CD8-positive, alpha-beta memory T cell (primary cell): ENCODE measurements around the gene SLC38A8. TPM values are rescaled to one million over a fixed set of nuclear protein-coding genes. Genes with fewer than 3 reads are reported as not detected.
A peak's percentile ranks its signal among the peaks of the same experiment; 100 is the strongest.

Experiments used
- CTCF ChIA-PET: fragments of 350-600 bp; sonication (Branson Sonifier 250); formaldehyde crosslinking; loops from one replicate; lab custom pipeline; 2021; ENCODE audit warnings: antibody characterized with exemption; lab: Charles Lee
- POLR2A ChIA-PET: fragments of 350-600 bp; sonication (Branson Sonifier 250); formaldehyde crosslinking; loops from one replicate; lab custom pipeline; 2021; ENCODE audit warnings: antibody characterized with exemption; lab: Charles Lee
- DNase-seq, 5 donors: peaks; one replicate each; pipeline versions ENCODE4 v3.0.0 to v3.0.0-alpha.2; 2020 to 2022; ENCODE audit warnings: mixed read lengths in 1 of 5
- H3K27ac ChIP-seq: one replicate; pipeline ENCODE4 v1.7.0; 2013; ENCODE audit warnings: low read depth, mild to moderate bottlenecking, low read length, moderate library complexity
- H3K27me3 ChIP-seq: 2 replicates; pipeline ENCODE4 v1.7.0; 2013; ENCODE audit warnings: low read length, mild to moderate bottlenecking; ENCODE audit not compliant: insufficient read depth, poor library complexity, severe bottlenecking
- H3K36me3 ChIP-seq: 2 replicates; pipeline ENCODE4 v1.7.0; 2013; ENCODE audit warnings: mild to moderate bottlenecking, low read length, moderate library complexity; ENCODE audit not compliant: insufficient read depth
- H3K4me1 ChIP-seq: 2 replicates; pipeline ENCODE4 v1.7.0; 2013; ENCODE audit warnings: mild to moderate bottlenecking, low read length, moderate library complexity; ENCODE audit not compliant: insufficient read depth
- H3K4me3 ChIP-seq: 2 replicates; pipeline ENCODE4 v1.7.0; 2013; ENCODE audit warnings: mild to moderate bottlenecking, low read length
- H3K9me3 ChIP-seq: 2 replicates; pipeline ENCODE4 v1.7.0; 2013; ENCODE audit warnings: mild to moderate bottlenecking, low read length
- H3K27ac Mint-ChIP-seq, 8 donors: one replicate each; pipeline ENCODE4 v1.8.0; 2020 to 2021; ENCODE audit warnings: mixed read lengths in 8 of 8, mild to moderate bottlenecking in 6 of 8, inconsistent platforms in 3 of 8, moderate library complexity in 3 of 8
- H3K27me3 Mint-ChIP-seq, 2 donors: one replicate each; pipeline ENCODE4 v1.8.0; 2020 to 2021; ENCODE audit warnings: mixed read lengths in 2 of 2, mild to moderate bottlenecking in 1 of 2, moderate library complexity in 1 of 2
- H3K36me3 Mint-ChIP-seq, 3 donors: one replicate each; pipeline ENCODE4 v1.8.0; 2020 to 2021; ENCODE audit warnings: mixed read lengths in 3 of 3, inconsistent platforms in 1 of 3, mild to moderate bottlenecking in 1 of 3
- H3K4me1 Mint-ChIP-seq, 3 donors: one replicate each; pipeline ENCODE4 v1.8.0; 2020 to 2021; ENCODE audit warnings: mixed read lengths in 3 of 3, inconsistent platforms in 1 of 3, mild to moderate bottlenecking in 1 of 3
- H3K4me3 Mint-ChIP-seq, 7 donors: one replicate each; pipeline ENCODE4 v1.8.0; 2020 to 2021; ENCODE audit warnings: mixed read lengths in 7 of 7, mild to moderate bottlenecking in 6 of 7, moderate library complexity in 4 of 7, inconsistent platforms in 2 of 7
- H3K9me3 Mint-ChIP-seq, 5 donors: one replicate each; pipeline ENCODE4 v1.8.0; 2020 to 2022; ENCODE audit warnings: mixed read lengths in 5 of 5, mild to moderate bottlenecking in 3 of 5, moderate library complexity in 2 of 5, inconsistent platforms in 1 of 5
- polyA plus RNA-seq: library from polyadenylated mRNA; unstranded; fragments of 300-500 nt; fragmentation: Illumina TruSeq; gene quantifications from one replicate; pipeline ENCODE4 v1.2.3, GENCODE V29; 2021
- total RNA-seq, 2 experiments: library from RNA; stranded (reverse); gene quantifications; one replicate each; pipeline ENCODE4 v1.2.3, GENCODE V29; 2021

Gene SLC38A8
- total and polyA plus RNA-seq, 3 experiments from 2014 or later, result not detected

DNA sequence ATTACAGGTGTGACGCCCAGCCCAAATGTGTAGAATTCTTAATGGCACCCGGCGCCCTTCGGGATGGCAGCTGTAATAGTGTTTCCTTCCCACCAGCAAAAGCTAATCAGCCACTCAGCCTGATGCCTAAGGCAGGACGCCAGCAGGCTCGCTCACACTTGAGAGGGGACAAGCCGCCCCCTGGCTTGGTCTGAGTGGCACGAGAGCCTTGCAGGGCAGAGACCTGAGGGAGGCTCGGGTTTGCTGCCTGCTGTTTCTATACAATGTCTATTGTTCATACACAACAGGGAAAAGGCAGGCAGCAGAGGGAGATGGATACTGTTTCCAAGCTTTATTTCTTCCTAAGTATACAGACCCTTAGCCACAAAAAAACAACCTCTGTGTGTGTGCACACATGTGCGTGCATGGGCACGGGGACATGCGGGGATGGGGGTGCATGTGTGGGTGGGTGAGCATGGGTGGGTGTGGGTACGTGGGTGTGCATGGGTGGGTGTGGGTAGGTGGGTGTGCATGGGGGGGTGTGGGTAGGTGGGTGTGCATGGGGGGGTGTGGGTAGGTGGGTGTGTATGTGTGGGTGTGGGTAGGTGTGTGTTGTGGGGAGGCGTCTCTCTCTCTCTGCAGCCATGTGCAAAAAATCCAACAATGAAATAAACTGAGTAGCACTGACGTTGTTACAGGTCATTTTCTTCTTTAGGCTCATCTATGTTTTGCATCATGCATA, 10.0 kb downstream of the SLC38A8 start:
- no peak for DNase-seq
- Mint-ChIP-seq H3K27ac (no peak overlapping the region), H3K27me3 (peaks cover 7 to 30% of the 10 kb centered on the region in 2 donors), H3K4me1 (peaks cover 7 to 9% (median 7%) of the 10 kb centered on the region in 3 donors), H3K9me3 (peaks cover 0 to 4% (median 0%) of the 10 kb centered on the region in 5 donors), H3K4me3 (no peak overlapping the region), H3K36me3 (no peaks in the 10 kb centered on the region)
- no peaks in the 10 kb centered on the region for H3K27me3 ChIP-seq
- H3K4me1 ChIP-seq, result no peaks in the 10 kb centered on the region
- ChIA-PET POLR2A (no interaction called here), CTCF (no interaction called here)
- H3K4me3 ChIP-seq, result no peak overlapping the region
- H3K9me3 ChIP-seq, result no peaks in the 10 kb centered on the region
- H3K27ac ChIP-seq, result no peak overlapping the region
- no peaks in the 10 kb centered on the region for H3K36me3 ChIP-seq

DNA sequence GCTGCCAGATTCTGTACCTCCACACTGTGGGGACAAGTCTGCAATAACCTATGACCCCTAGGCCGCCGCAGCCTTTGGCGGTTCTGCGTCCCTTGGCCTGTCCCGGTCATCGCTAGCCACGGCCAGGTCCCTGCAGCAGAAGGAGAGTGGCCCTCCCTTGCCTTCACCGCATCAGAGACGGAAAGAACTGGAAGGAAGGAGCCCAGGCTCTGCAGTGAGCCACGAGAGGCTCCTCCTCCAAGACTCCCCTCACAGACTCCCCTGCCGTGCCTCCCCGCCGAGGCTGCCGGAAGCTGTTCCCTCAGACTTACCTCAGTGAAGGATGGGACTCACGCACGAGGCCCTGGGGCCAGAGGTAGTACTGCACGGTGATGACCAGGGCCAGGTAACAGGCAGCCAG, 11.0 kb downstream of the SLC38A8 start:
- peaks cover 7 to 9% (median 7%) of the 10 kb centered on the region in 3 donors for H3K4me1 Mint-ChIP-seq

GRCh38 chr16:84029297-84030047, 13.1 kb downstream of the SLC38A8 start:
- Histone ChIP-seq H3K36me3 (no peaks in the 10 kb centered on the region), H3K4me1 (no peaks in the 10 kb centered on the region), H3K27ac (no peak overlapping the region), H3K27me3 (no peaks in the 10 kb centered on the region), H3K9me3 (no peaks in the 10 kb centered on the region), H3K4me3 (no peak overlapping the region)
- peaks cover 6 to 38% of the 10 kb centered on the region in 2 donors for H3K27me3 Mint-ChIP-seq
- peaks cover 7 to 9% (median 7%) of the 10 kb centered on the region in 3 donors for H3K4me1 Mint-ChIP-seq
- ChIA-PET CTCF (no interaction called here), POLR2A (no interaction called here)
- H3K27ac Mint-ChIP-seq, result no peak overlapping the region
- no peak overlapping the region for H3K4me3 Mint-ChIP-seq
- no peaks in the 10 kb centered on the region for H3K36me3 Mint-ChIP-seq
- DNase-seq, result no peak
- H3K9me3 Mint-ChIP-seq, result peaks cover 0 to 2% (median 0%) of the 10 kb centered on the region in 5 donors

More for the DNA sequence above, 11.0 kb downstream of the SLC38A8 start:
- H3K9me3 Mint-ChIP-seq, result peaks cover 0 to 4% (median 0%) of the 10 kb centered on the region in 5 donors
- peaks cover 8 to 36% of the 10 kb centered on the region in 2 donors for H3K27me3 Mint-ChIP-seq
- no peaks in the 10 kb centered on the region for H3K36me3 Mint-ChIP-seq
- Histone ChIP-seq H3K9me3 (no peaks in the 10 kb centered on the region), H3K27me3 (no peaks in the 10 kb centered on the region), H3K27ac (no peak overlapping the region), H3K36me3 (no peaks in the 10 kb centered on the region), H3K4me1 (no peaks in the 10 kb centered on the region), H3K4me3 (no peak overlapping the region)
- H3K4me3 Mint-ChIP-seq, result no peak overlapping the region
- POLR2A ChIA-PET, result no interaction called here
- DNase-seq, result no peak
- CTCF ChIA-PET, result no interaction called here
- peak overlapping the region in 1 of 8 donors; percentile 52 for H3K27ac Mint-ChIP-seq

- Mint-ChIP-seq H3K27me3 (peaks cover 9 to 48% of the 10 kb centered on the region in 2 donors), H3K4me1 (peaks cover 7 to 9% (median 7%) of the 10 kb centered on the region in 3 donors), H3K36me3 (no peaks in the 10 kb centered on the region), H3K4me3 (no peak overlapping the region), H3K27ac (no peak overlapping the region), H3K9me3 (peaks cover 0 to 2% (median 0%) of the 10 kb centered on the region in 5 donors)
- H3K4me3 ChIP-seq, result no peak overlapping the region
- H3K36me3 ChIP-seq, result no peaks in the 10 kb centered on the region
- H3K27ac ChIP-seq, result no peak overlapping the region
- H3K4me1 ChIP-seq, result no peaks in the 10 kb centered on the region
- no peaks in the 10 kb centered on the region for H3K9me3 ChIP-seq
- POLR2A ChIA-PET, result no interaction called here
- CTCF ChIA-PET, result no interaction called here
- no peak for DNase-seq
- no peaks in the 10 kb centered on the region for H3K27me3 ChIP-seq
These were observed 15.0 kb downstream of the SLC38A8 start for GRCh38 chr16:84027625-84028024.

GRCh38 chr16:84026606-84027005, 16.0 kb downstream of the SLC38A8 start:
- Histone ChIP-seq H3K27me3 (no peaks in the 10 kb centered on the region), H3K4me1 (no peaks in the 10 kb centered on the region), H3K4me3 (no peak overlapping the region), H3K36me3 (no peaks in the 10 kb centered on the region), H3K27ac (no peak overlapping the region), H3K9me3 (no peaks in the 10 kb centered on the region)
- CTCF ChIA-PET, result no interaction called here
- no peak overlapping the region for H3K27ac Mint-ChIP-seq
- no peak overlapping the region for H3K4me3 Mint-ChIP-seq
- peaks cover 2 to 5% (median 5%) of the 10 kb centered on the region in 5 donors for H3K9me3 Mint-ChIP-seq
- no peaks in the 10 kb centered on the region for H3K36me3 Mint-ChIP-seq
- DNase-seq, result no peak
- H3K27me3 Mint-ChIP-seq, result peaks cover 12 to 47% of the 10 kb centered on the region in 2 donors
- H3K4me1 Mint-ChIP-seq, result peaks cover 7 to 9% (median 7%) of the 10 kb centered on the region in 3 donors
- POLR2A ChIA-PET, result no interaction called here

- Mint-ChIP-seq H3K9me3 (peaks cover 8 to 12% (median 10%) of the 10 kb centered on the region in 5 donors), H3K4me3 (no peak overlapping the region), H3K27ac (no peak overlapping the region), H3K36me3 (peaks cover 0 to 4% (median 0%) of the 10 kb centered on the region in 3 donors), H3K4me1 (peaks cover 5 to 7% (median 7%) of the 10 kb centered on the region in 3 donors), H3K27me3 (peaks cover 12 to 46% of the 10 kb centered on the region in 2 donors)
- no peak for DNase-seq
- no peaks in the 10 kb centered on the region for H3K4me1 ChIP-seq
- no peaks in the 10 kb centered on the region for H3K36me3 ChIP-seq
- no peak overlapping the region for H3K4me3 ChIP-seq
- H3K9me3 ChIP-seq, result no peaks in the 10 kb centered on the region
- no peaks in the 10 kb centered on the region for H3K27me3 ChIP-seq
- POLR2A ChIA-PET, result no interaction called here
- CTCF ChIA-PET, result no interaction called here
- H3K27ac ChIP-seq, result no peak overlapping the region
These were observed 17.7 kb downstream of the SLC38A8 start for GRCh38 chr16:84024854-84025253.

GRCh38 chr16:84022644-84023043, 20.0 kb downstream of the SLC38A8 start:
- H3K4me1 Mint-ChIP-seq, result no peaks in the 10 kb centered on the region
- no peak for DNase-seq
- no peak overlapping the region for H3K4me3 Mint-ChIP-seq
- Histone ChIP-seq H3K9me3 (no peaks in the 10 kb centered on the region), H3K4me1 (no peaks in the 10 kb centered on the region), H3K4me3 (no peak overlapping the region), H3K36me3 (no peaks in the 10 kb centered on the region), H3K27ac (no peak overlapping the region), H3K27me3 (no peaks in the 10 kb centered on the region)
- H3K27me3 Mint-ChIP-seq, result peaks cover 10 to 34% of the 10 kb centered on the region in 2 donors
- peaks cover 9 to 16% (median 12%) of the 10 kb centered on the region in 5 donors for H3K9me3 Mint-ChIP-seq
- ChIA-PET POLR2A (no interaction called here), CTCF (no interaction called here)
- H3K27ac Mint-ChIP-seq, result no peak overlapping the region
- peaks cover 0 to 4% (median 0%) of the 10 kb centered on the region in 3 donors for H3K36me3 Mint-ChIP-seq

- no peak overlapping the region for H3K27ac Mint-ChIP-seq
- H3K4me1 Mint-ChIP-seq, result no peaks in the 10 kb centered on the region
- H3K4me1 ChIP-seq, result no peaks in the 10 kb centered on the region
- H3K36me3 Mint-ChIP-seq, result peaks cover 0 to 4% (median 0%) of the 10 kb centered on the region in 3 donors
- H3K27ac ChIP-seq, result no peak overlapping the region
- H3K27me3 ChIP-seq, result no peaks in the 10 kb centered on the region
- ChIA-PET POLR2A (no interaction called here), CTCF (no interaction called here)
- peaks cover 9 to 16% (median 12%) of the 10 kb centered on the region in 5 donors for H3K9me3 Mint-ChIP-seq
- no peaks in the 10 kb centered on the region for H3K9me3 ChIP-seq
- peaks cover 10 to 28% of the 10 kb centered on the region in 2 donors for H3K27me3 Mint-ChIP-seq
- no peak overlapping the region for H3K4me3 ChIP-seq
- DNase-seq, result no peak
- H3K4me3 Mint-ChIP-seq, result no peak overlapping the region
- no peaks in the 10 kb centered on the region for H3K36me3 ChIP-seq
These were observed 21.1 kb downstream of the SLC38A8 start for GRCh38 chr16:84021488-84021887.
